ENCODE results near the gene DPP8. TPM values are rescaled to one million over a fixed set of nuclear protein-coding genes. Genes with fewer than 3 reads are reported as not detected.
A peak's percentile ranks its signal among the peaks of the same experiment; 100 is the strongest.

The DPP8 gene
- polyA plus RNA-seq, 1 of the 3 experiments (the other 2 are of a cell fraction), result 14.1 TPM

- H3K4me1 ChIP-seq (ENCODE audit: control insufficient read depth in 1 of 2, insufficient read depth in 2 of 2, low read depth in 1 of 2, low read length in 1 of 2), result peaks cover 0 to 8% of the 10 kb centered on the region in 2 experiments; a peak in 1 of 4 replicates
- DNase-seq, result peak; percentile 91
- no peaks in the 10 kb centered on the region for H3F3A ChIP-seq (replicated peaks; ENCODE audit: insufficient read depth)
- no peak overlapping the region; a peak in 1 of 4 replicates for H3K4me3 ChIP-seq (ENCODE audit: low read depth in 2 of 2, low read length in 1 of 2)
- POLR2A ChIA-PET, result no interaction called here
- peaks cover 11% of the 10 kb centered on the region for H3K27me3 ChIP-seq (ENCODE audit: insufficient read depth)
- H3K9me3 ChIP-seq, result no peaks in the 10 kb centered on the region
- WGBS (ENCODE audit: low lambda C conversion rate), result 23% methylated on average over 8 of the region's 11 CpGs
- H3K27ac ChIP-seq (ENCODE audit: low read depth in 2 of 2, low read length in 1 of 2), result no peak overlapping the region
- H3K79me2 ChIP-seq (ENCODE audit: insufficient read depth), result no peaks in the 10 kb centered on the region
- CTCF ChIA-PET, result interaction anchor here (0.7 to 37.1 kb wide), 49 partner anchors 9 to 887 kb away, joined by 3 to 969 read pairs (median 5); partner anchors contain the start of gene IGDCC4
- H3K9ac ChIP-seq, result no peak overlapping the region
- TF ChIP-seq RXRA (IDR thresholded peaks at IDR 0.05; ENCODE audit: borderline replicate concordance, low read depth), result no peak
- TF ChIP-seq, protein P1, sequence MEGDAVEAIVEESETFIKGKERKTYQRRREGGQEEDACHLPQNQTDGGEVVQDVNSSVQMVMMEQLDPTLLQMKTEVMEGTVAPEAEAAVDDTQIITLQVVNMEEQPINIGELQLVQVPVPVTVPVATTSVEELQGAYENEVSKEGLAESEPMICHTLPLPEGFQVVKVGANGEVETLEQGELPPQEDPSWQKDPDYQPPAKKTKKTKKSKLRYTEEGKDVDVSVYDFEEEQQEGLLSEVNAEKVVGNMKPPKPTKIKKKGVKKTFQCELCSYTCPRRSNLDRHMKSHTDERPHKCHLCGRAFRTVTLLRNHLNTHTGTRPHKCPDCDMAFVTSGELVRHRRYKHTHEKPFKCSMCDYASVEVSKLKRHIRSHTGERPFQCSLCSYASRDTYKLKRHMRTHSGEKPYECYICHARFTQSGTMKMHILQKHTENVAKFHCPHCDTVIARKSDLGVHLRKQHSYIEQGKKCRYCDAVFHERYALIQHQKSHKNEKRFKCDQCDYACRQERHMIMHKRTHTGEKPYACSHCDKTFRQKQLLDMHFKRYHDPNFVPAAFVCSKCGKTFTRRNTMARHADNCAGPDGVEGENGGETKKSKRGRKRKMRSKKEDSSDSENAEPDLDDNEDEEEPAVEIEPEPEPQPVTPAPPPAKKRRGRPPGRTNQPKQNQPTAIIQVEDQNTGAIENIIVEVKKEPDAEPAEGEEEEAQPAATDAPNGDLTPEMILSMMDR (IDR thresholded peaks at IDR 0.05), result peak; percentile 75
- TF ChIP-seq SMC3 (IDR thresholded peaks at IDR 0.05; ENCODE audit: low read depth, low read length), result peak; percentile 77
- TF ChIP-seq EP300 (IDR thresholded peaks at IDR 0.05; ENCODE audit: borderline replicate concordance in 1 of 2, low read depth in 1 of 2, low read length in 1 of 2), result no peak
- no peak for TF ChIP-seq RFX5 (IDR thresholded peaks at IDR 0.05; ENCODE audit: low read length)
- TF ChIP-seq RAD21 (IDR thresholded peaks at IDR 0.05; ENCODE audit: low read length), result peak; percentile 80
- H2AFZ ChIP-seq (ENCODE audit: low read depth), result no peak overlapping the region
- H3K4me2 ChIP-seq, result no peak overlapping the region
- no peaks in the 10 kb centered on the region for H3K36me3 ChIP-seq (replicated peaks in 1 of 2; ENCODE audit: control insufficient read depth in 1 of 2, insufficient read depth in 2 of 2, low read length in 1 of 2)
- no peaks in the 10 kb centered on the region for H4K20me1 ChIP-seq (ENCODE audit: insufficient read depth)
- no peaks in the 10 kb centered on the region for H3K9me2 ChIP-seq
These were observed 116.5 kb downstream of the DPP8 start for GRCh38 chr15:65400760-65401610.

- Histone ChIP-seq H2AFZ (ENCODE audit: low read depth) (no peak overlapping the region), H3K9me2 (no peaks in the 10 kb centered on the region), H4K20me1 (ENCODE audit: insufficient read depth) (no peaks in the 10 kb centered on the region), H3K79me2 (ENCODE audit: insufficient read depth) (no peaks in the 10 kb centered on the region), H3F3A (replicated peaks; ENCODE audit: insufficient read depth) (no peaks in the 10 kb centered on the region), H3K4me2 (no peak overlapping the region), H3K27ac (ENCODE audit: low read depth in 2 of 2, low read length in 1 of 2) (no peak overlapping the region), H3K36me3 (replicated peaks in 1 of 2; ENCODE audit: control insufficient read depth in 1 of 2, insufficient read depth in 2 of 2, low read length in 1 of 2) (no peaks in the 10 kb centered on the region), H3K9me3 (no peaks in the 10 kb centered on the region), H3K9ac (no peak overlapping the region), H3K4me3 (ENCODE audit: low read depth in 2 of 2, low read length in 1 of 2) (no peak overlapping the region), H3K4me1 (ENCODE audit: control insufficient read depth in 1 of 2, insufficient read depth in 2 of 2, low read depth in 1 of 2, low read length in 1 of 2) (peaks cover 0 to 14% of the 10 kb centered on the region in 2 experiments; a peak in 1 of 4 replicates), H3K27me3 (ENCODE audit: insufficient read depth) (peaks cover 20% of the 10 kb centered on the region)
- ChIA-PET CTCF (interaction anchor here (0.6 to 37.1 kb wide), 34 partner anchors 9 to 888 kb away, joined by 3 to 969 read pairs (median 6); partner anchors contain the start of gene IGDCC4), POLR2A (no interaction called here)
- 55% methylated on average over 2 of the region's 2 CpGs for WGBS (ENCODE audit: low lambda C conversion rate)
- no peak for TF ChIP-seq POLR2AphosphoS5 (IDR thresholded peaks at IDR 0.05; ENCODE audit: low read depth, low read length)
- TF ChIP-seq, protein P2, sequence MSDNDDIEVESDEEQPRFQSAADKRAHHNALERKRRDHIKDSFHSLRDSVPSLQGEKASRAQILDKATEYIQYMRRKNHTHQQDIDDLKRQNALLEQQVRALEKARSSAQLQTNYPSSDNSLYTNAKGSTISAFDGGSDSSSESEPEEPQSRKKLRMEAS (IDR thresholded peaks at IDR 0.05; ENCODE audit: low read depth), result no peak
- no peak for TF ChIP-seq FOXJ3 (CRISPR knock-in tag; IDR thresholded peaks at IDR 0.05)
- TF ChIP-seq, protein P1 (IDR thresholded peaks at IDR 0.05), result no peak
- TF ChIP-seq ELF1 (IDR thresholded peaks at IDR 0.05), result no peak
- TF ChIP-seq FOSL2 (IDR thresholded peaks at IDR 0.05; ENCODE audit: borderline replicate concordance, low read depth), result no peak
- TF ChIP-seq SIN3A (IDR thresholded peaks at IDR 0.05; ENCODE audit: borderline replicate concordance, low read depth, low read length), result no peak
- no peak for TF ChIP-seq SMC3 (IDR thresholded peaks at IDR 0.05; ENCODE audit: low read depth, low read length)
- TF ChIP-seq, protein P3, sequence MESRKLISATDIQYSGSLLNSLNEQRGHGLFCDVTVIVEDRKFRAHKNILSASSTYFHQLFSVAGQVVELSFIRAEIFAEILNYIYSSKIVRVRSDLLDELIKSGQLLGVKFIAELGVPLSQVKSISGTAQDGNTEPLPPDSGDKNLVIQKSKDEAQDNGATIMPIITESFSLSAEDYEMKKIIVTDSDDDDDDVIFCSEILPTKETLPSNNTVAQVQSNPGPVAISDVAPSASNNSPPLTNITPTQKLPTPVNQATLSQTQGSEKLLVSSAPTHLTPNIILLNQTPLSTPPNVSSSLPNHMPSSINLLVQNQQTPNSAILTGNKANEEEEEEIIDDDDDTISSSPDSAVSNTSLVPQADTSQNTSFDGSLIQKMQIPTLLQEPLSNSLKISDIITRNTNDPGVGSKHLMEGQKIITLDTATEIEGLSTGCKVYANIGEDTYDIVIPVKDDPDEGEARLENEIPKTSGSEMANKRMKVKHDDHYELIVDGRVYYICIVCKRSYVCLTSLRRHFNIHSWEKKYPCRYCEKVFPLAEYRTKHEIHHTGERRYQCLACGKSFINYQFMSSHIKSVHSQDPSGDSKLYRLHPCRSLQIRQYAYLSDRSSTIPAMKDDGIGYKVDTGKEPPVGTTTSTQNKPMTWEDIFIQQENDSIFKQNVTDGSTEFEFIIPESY (IDR thresholded peaks at IDR 0.05; ENCODE audit: borderline replicate concordance, low read depth), result no peak
- no peak for TF ChIP-seq RFX5 (IDR thresholded peaks at IDR 0.05; ENCODE audit: low read length)
- no peak for TF ChIP-seq JUND (IDR thresholded peaks at IDR 0.05)
- TF ChIP-seq RAD21 (IDR thresholded peaks at IDR 0.05; ENCODE audit: low read length), result no peak
- DNase-seq, result no peak
These were observed 117.5 kb downstream of the DPP8 start for GRCh38 chr15:65399997-65400396.
